IPS-18a (cell line): ENCODE results near the gene SLC9A6.

Experiments
- H3K27ac ChIP-seq: one replicate; pipeline ENCODE4 v1.5.1; 2013; ENCODE audit warnings: low read length
- H3K27me3 ChIP-seq: one replicate; pipeline ENCODE4 v1.6.1; 2013; ENCODE audit warnings: mild to moderate bottlenecking, low read length; ENCODE audit not compliant: control insufficient read depth, insufficient read depth
- H3K36me3 ChIP-seq: one replicate; pipeline ENCODE4 v1.6.1; 2013; ENCODE audit warnings: low read depth, low read length; ENCODE audit not compliant: control insufficient read depth
- H3K4me1 ChIP-seq: one replicate; pipeline ENCODE4 v1.6.1; 2013; ENCODE audit warnings: low read depth, low read length; ENCODE audit not compliant: control insufficient read depth
- H3K4me3 ChIP-seq: one replicate; pipeline ENCODE4 v1.5.1; 2013; ENCODE audit warnings: low read length
- H3K9ac ChIP-seq: one replicate; pipeline ENCODE4 v1.6.1; 2013; ENCODE audit warnings: mild to moderate bottlenecking, low read length, moderate library complexity
- H3K9me3 ChIP-seq: one replicate; pipeline ENCODE4 v1.6.1; 2013; ENCODE audit warnings: low read depth, low read length; ENCODE audit not compliant: control insufficient read depth

Gene SLC9A6

GRCh38 chrX:135985157-135985972 is at the start of gene SLC9A6:
Gene SLC9A6 (plus strand): TSS chrX:135985435. CDS start chrX:135985659, 224 bp downstream.
- no peak within 1 kb of the TSS for H3K27ac ChIP-seq
- no peaks in the 10 kb centered on the region for H3K27me3 ChIP-seq
- peak within 1 kb of the TSS; percentile 54 for H3K9ac ChIP-seq
- H3K4me3 ChIP-seq = peak within 1 kb of the TSS; percentile 74
- H3K9me3 ChIP-seq = peaks cover 12% of the 10 kb centered on the region
- peaks cover 5% of the 10 kb centered on the region for H3K4me1 ChIP-seq
- no peaks in the 10 kb centered on the region for H3K36me3 ChIP-seq

- Histone ChIP-seq H3K27ac (no peak overlapping the region), H3K9ac (no peak overlapping the region), H3K4me1 (no peaks in the 10 kb centered on the region), H3K9me3 (peaks cover 16% of the 10 kb centered on the region), H3K4me3 (no peak overlapping the region), H3K27me3 (no peaks in the 10 kb centered on the region), H3K36me3 (no peaks in the 10 kb centered on the region)
Observed at GRCh38 chrX:135944486-135944885, 40.7 kb upstream of the SLC9A6 start.

GRCh38 chrX:135951291-135951690 is 33.9 kb upstream of the SLC9A6 start:
- no peaks in the 10 kb centered on the region for H3K27me3 ChIP-seq
- no peaks in the 10 kb centered on the region for H3K4me1 ChIP-seq
- H3K36me3 ChIP-seq = no peaks in the 10 kb centered on the region
- H3K4me3 ChIP-seq = no peak overlapping the region
- H3K27ac ChIP-seq = no peak overlapping the region
- H3K9ac ChIP-seq = no peak overlapping the region
- peaks cover 17% of the 10 kb centered on the region for H3K9me3 ChIP-seq

GRCh38 chrX:135973025-135973547 is 12.1 kb upstream of the SLC9A6 start:
- Histone ChIP-seq H3K27me3 (no peaks in the 10 kb centered on the region), H3K27ac (no peak overlapping the region), H3K9ac (peak overlapping the region; percentile 82), H3K36me3 (no peaks in the 10 kb centered on the region), H3K4me3 (peak overlapping the region; percentile 90), H3K4me1 (no peaks in the 10 kb centered on the region), H3K9me3 (peaks cover 25% of the 10 kb centered on the region)

GRCh38 chrX:135973548-135974278 is 11.5 kb upstream of the SLC9A6 start, which contains the start of gene MMGT1:
Gene MMGT1 (minus strand): TSS chrX:135973988. CDS start chrX:135973675, 313 bp downstream.
- Histone ChIP-seq H3K27me3 (no peaks in the 10 kb centered on the region), H3K4me3 (peak within 1 kb of the TSS; percentile 90), H3K9me3 (peaks cover 24% of the 10 kb centered on the region), H3K9ac (peak within 1 kb of the TSS; percentile 82), H3K27ac (no peak within 1 kb of the TSS), H3K4me1 (no peaks in the 10 kb centered on the region), H3K36me3 (no peaks in the 10 kb centered on the region)

GRCh38 chrX:135974279-135974856 is 10.9 kb upstream of the SLC9A6 start:
- peak overlapping the region; percentile 51 for H3K4me3 ChIP-seq
- H3K27me3 ChIP-seq = no peaks in the 10 kb centered on the region
- no peak overlapping the region for H3K9ac ChIP-seq

GRCh38 chrX:135975421-135975820 is 9.8 kb upstream of the SLC9A6 start:
- Histone ChIP-seq H3K27me3 (no peaks in the 10 kb centered on the region), H3K9me3 (peaks cover 28% of the 10 kb centered on the region), H3K9ac (no peak overlapping the region), H3K4me3 (no peak overlapping the region), H3K4me1 (no peaks in the 10 kb centered on the region), H3K27ac (no peak overlapping the region), H3K36me3 (no peaks in the 10 kb centered on the region)

More at GRCh38 chrX:135974279-135974856, 10.9 kb upstream of the SLC9A6 start:
- no peaks in the 10 kb centered on the region for H3K36me3 ChIP-seq
- H3K4me1 ChIP-seq = no peaks in the 10 kb centered on the region
- no peak overlapping the region for H3K27ac ChIP-seq
- H3K9me3 ChIP-seq = peaks cover 26% of the 10 kb centered on the region

- Histone ChIP-seq H3K27me3 (no peaks in the 10 kb centered on the region), H3K9ac (no peak overlapping the region), H3K27ac (no peak overlapping the region), H3K4me3 (no peak overlapping the region), H3K36me3 (no peaks in the 10 kb centered on the region), H3K4me1 (no peaks in the 10 kb centered on the region), H3K9me3 (peaks cover 27% of the 10 kb centered on the region)
Observed at GRCh38 chrX:135977611-135978010, 7.6 kb upstream of the SLC9A6 start.

GRCh38 chrX:135981010-135981409 is 4.2 kb upstream of the SLC9A6 start:
- Histone ChIP-seq H3K4me3 (no peak overlapping the region), H3K9me3 (peaks cover 29% of the 10 kb centered on the region), H3K4me1 (peaks cover 5% of the 10 kb centered on the region), H3K27ac (no peak overlapping the region), H3K36me3 (no peaks in the 10 kb centered on the region), H3K9ac (no peak overlapping the region), H3K27me3 (no peaks in the 10 kb centered on the region)

- H3K27me3 ChIP-seq = no peaks in the 10 kb centered on the region
- H3K4me1 ChIP-seq = peaks cover 5% of the 10 kb centered on the region
- H3K9ac ChIP-seq = no peak overlapping the region
- no peaks in the 10 kb centered on the region for H3K36me3 ChIP-seq
- peaks cover 29% of the 10 kb centered on the region for H3K9me3 ChIP-seq
- H3K4me3 ChIP-seq = no peak overlapping the region
- H3K27ac ChIP-seq = no peak overlapping the region
Observed at GRCh38 chrX:135981668-135982067, 3.6 kb upstream of the SLC9A6 start.

GRCh38 chrX:135982860-135983259 is 2.4 kb upstream of the SLC9A6 start:
- peaks cover 21% of the 10 kb centered on the region for H3K9me3 ChIP-seq
- H3K4me1 ChIP-seq = peaks cover 5% of the 10 kb centered on the region
- H3K36me3 ChIP-seq = no peaks in the 10 kb centered on the region
- H3K4me3 ChIP-seq = no peak overlapping the region
- H3K27ac ChIP-seq = no peak overlapping the region
- no peak overlapping the region for H3K9ac ChIP-seq
- H3K27me3 ChIP-seq = no peaks in the 10 kb centered on the region
